A673 (cell line): ENCODE results near the gene NEIL1.

Experiments used
- CTCF ChIP-seq: fragments of 300-800, 200-600 bp; sonication (generic); conservative IDR thresholded peaks from 2 replicates; pipeline ENCODE4 v1.5.1; 2017; ENCODE audit warnings: low read depth, mild to moderate bottlenecking, antibody characterized with exemption, low read length, moderate library complexity, mixed read lengths
- EZH2 ChIP-seq: fragments of 200-600 bp; sonication (generic); IDR thresholded peaks from 2 replicates; pipeline ENCODE4 v1.6.1; 2017; ENCODE audit warnings: borderline replicate concordance, low read depth, mild to moderate bottlenecking, mixed read lengths, antibody characterized with exemption, low read length; ENCODE audit not compliant: poor library complexity, severe bottlenecking

- TF ChIP-seq CTCF (no peak), EZH2 (no peak)
Observed at GRCh38 chr15:75357976-75358673, 11.3 kb downstream of the NEIL1 start.
